Measurements from ENCODE around the gene IL1RL2.

IL1RL2 gene

GRCh38 chr2:102186791-102187495, at the start of gene IL1RL2:
TSS of gene IL1RL2 (plus strand) at chr2:102187023. CDS start at chr2:102187868, 845 bp downstream.
- DNase-seq (ENCODE audit: low spot score): no peak

- no peak for DNase-seq (ENCODE audit: low spot score)
Measured at GRCh38 chr2:102137138-102137537, 49.7 kb upstream of the IL1RL2 start.

GRCh38 chr2:102138331-102138730, 48.5 kb upstream of the IL1RL2 start:
- no peak for DNase-seq (ENCODE audit: low spot score)

- no peak for DNase-seq (ENCODE audit: low spot score)
Measured at GRCh38 chr2:102139851-102140250, 47.0 kb upstream of the IL1RL2 start.

GRCh38 chr2:102140377-102140776, 46.4 kb upstream of the IL1RL2 start:
- DNase-seq (ENCODE audit: low spot score): no peak

DNA sequence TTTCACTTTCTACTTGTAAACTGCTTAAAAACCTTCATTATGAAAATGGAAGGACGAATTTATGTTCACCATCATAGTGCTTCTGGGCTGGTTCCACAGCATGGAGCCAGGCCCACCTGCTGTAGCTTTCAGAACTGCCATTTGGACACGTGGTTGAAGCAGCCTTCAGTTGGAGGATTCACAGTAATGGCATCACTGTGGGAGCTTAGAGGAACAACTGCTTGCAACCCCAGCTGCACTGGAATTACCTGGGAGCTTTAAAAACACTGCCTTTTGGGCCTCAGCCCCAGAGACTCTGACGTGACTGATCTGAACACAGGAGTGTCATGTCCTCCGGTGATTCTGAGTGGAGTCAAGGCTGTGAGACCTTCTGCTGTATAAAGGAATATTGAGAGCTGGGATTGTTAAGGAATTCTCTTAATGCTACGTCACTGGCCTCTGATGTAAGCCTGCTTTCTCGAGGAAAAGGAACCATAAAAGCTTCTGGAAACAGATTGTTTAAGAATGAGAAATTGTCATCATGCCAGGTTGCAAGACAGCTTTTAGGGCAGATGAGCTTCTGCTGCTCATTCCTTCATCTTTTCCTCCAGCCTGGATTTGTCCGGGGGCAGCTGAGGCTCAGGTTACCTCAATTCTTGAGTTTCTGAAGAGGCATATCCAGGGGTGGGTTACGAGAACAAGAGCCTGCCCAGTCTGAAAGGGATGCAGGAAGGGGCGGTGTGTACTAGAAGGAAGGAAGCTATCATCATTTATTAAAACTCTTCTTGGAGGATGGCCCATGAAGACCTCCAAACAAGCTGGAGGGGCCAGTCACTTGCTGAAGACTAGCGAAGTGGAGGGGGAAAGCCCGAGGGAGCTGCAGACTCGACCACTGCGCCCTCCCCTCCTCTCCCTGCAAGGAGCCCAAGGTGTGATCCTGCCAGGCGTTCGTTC, 45.5 kb upstream of the IL1RL2 start:
- DNase-seq (ENCODE audit: low spot score): no peak

DNA sequence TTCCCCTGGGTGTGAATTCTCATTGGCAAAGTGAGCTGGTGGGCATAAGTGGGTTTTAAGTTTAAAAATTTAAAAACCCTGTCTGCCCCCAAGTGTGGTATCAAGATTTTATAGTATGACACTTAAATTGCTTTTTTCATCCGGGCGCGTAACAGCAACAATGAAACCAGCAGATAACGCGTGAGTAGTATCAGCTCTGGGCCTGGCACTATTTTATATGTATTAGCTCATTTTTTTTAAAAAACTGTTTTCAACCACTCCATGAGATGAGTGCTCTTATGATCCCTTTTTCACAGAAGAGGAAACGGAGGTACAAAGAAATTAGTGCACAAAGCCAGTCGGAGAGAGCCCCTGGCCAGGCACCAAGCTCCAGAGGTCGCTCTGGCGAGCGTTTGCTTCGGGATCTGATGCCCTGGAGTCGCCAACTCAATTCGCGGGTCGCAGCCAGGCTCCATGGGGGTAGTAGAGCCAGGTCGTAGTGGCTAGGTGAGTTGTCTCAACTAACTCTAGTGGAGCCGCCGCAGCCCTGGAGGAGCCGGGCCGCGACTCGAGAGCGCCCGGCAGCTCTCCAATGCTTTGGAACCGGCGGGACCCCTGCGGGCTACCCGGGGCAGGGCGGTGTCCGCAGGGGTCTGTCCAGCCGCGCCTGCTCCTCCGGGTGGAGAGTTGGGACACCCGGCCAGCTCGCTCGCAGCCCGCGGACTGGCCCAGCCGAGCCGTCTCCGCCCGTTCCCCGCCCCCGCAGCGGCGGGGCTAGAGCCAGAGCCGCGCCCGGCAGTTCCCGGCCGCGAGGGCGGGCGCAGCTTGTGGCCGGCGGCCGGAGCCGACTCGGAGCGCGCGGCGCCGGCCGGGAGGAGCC, 44.6 kb upstream of the IL1RL2 start, which contains the start of gene IL1R1:
IL1R1 (plus strand) TSS at position 777 of the 859 bp plus-strand sequence. CDS start 14,979 bp downstream, outside the sequence.
- no peak for DNase-seq (ENCODE audit: low spot score)

GRCh38 chr2:102142829-102143449, 43.9 kb upstream of the IL1RL2 start:
- no peak for DNase-seq (ENCODE audit: low spot score)

- no peak for DNase-seq (ENCODE audit: low spot score)
Measured at GRCh38 chr2:102143450-102143985, 43.3 kb upstream of the IL1RL2 start.

DNA sequence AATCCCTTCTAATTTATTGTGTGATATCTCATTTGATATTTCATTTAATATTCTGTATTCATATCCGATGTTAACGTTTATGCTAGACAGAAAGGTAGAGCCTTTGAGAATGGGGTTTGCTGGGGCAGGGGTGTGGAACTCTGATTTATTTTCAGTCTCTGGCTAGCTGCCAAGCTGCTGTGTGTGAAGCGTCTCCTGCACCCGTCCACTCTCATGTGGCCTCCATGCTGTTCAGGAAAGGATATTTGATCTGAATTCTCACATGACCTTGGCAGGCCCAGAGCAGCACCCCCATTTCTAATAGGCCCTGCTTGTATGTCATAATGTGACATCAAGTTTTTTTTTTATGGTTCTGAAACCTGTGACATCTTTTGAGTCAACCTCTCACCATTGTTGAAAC, 42.7 kb upstream of the IL1RL2 start:
- DNase-seq (ENCODE audit: low spot score): no peak

DNA sequence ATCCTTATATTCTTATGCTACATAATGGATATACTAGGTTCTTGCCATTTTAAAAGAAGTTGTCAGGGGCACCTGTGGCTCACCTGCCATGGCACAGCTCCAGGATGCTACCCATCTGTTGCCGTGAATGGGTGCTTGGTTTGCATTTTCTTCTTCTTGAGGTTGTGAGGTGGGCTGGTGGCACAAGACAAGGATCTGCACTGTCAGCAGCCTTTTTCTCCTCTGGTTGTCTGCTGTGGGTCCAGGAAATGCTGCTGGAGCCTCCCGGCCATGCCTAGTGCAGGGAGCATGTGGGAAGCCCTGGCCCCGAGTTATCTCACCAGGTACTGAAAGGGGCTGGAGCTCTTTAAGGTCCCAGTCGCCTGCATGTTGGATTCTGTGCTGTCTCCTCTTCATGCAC, 41.7 kb upstream of the IL1RL2 start:
- no peak for DNase-seq (ENCODE audit: low spot score)

DNA sequence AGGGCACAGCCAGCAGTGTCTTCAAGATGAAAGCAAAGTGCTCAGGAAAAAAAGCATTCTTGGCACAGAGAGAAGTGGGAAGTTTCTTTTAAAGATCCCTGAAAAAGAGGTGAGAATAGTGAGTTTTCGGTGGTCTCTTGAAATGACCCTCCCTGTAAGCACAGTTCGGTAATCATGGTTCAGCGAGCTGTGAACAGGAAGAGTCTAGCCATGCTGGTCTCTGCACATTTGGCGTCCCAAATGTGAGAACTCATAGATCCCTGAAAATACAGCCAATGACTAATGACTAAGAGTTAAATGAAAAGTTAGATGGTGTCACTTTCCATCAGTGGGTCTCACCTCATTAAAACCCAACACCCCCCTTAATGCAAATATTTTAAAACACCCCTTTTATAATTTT, 40.9 kb upstream of the IL1RL2 start:
- DNase-seq (ENCODE audit: low spot score): no peak

DNA sequence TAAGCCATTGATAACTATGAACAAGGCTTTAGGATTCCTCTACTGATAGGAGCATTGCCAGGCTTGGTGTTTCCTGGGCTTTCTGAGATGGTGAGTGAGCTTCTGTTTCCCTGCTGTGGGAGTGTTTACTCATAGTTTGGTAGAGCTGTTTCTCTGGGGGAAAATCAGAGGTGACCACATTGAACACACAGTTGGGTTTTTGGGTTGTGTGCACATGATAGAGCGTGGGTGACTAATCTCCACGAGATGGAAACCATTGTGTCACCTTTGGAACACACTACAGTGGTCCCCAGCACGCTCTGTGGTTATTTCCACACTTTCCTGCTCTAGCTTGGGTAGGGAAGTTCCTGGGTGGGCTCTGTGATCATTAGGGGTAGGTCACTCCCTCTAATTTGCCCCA, 38.9 kb upstream of the IL1RL2 start:
- DNase-seq (ENCODE audit: low spot score): no peak

- DNase-seq (ENCODE audit: low spot score): no peak
Measured at GRCh38 chr2:102149243-102149642, 37.6 kb upstream of the IL1RL2 start.

DNA sequence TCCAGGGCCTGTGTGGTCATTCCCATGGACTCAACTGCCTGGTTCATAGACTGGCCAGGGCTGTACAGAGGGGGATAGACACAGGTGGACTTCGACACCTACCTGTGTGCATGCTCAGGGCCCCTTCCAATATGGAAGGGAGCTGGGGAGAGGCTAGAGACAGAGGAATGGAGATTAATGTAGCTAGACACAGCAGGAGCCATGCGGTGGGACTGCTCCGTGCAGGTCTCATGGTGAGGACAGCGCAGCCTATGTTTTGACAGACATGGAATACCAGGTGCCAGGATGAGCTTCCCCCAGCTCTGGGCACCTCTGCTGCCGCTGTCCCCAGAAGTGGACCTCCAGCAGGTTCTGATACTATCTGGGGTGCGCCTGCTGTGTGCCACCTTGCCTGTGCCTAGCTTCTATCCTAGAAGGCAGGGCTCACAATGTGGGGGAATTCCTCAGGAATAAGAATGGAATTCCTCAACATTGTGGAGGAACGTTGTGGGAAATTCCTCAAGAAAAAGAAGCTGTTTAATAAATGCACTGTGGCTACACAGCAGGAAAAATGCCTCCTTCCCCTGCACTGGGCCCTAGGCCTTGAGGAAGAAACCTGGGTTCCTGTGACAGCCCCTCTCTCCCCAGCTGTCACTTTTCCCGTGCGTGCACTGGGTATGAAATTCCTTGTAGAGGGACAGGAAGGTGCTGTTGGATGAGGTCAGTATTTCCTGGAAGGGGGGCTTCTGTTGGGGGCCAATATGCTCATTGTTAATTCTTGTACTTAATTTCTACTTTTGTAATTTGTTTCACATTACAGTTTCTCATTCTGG, 37.0 kb upstream of the IL1RL2 start:
- no peak for DNase-seq (ENCODE audit: low spot score)

DNA sequence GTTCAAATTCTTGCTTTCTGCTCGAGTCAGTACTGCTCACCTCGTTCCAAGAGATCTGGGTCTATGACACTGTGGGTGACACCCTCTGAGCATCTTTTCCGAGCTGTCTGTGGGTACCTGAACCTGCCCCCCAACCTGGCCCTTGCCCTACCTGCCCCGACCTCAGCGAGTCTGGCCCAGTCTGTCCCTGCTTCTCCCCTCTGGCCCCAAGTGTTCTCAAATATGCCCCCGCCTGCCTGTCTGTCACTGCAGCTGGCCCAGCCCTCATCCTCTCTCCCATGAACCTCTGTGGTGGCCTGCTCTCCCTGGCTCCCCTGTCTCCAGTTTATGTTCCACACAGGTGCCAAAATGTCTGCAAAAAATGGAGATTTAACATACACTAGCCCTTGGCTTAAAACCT, 32.5 kb upstream of the IL1RL2 start:
- DNase-seq (ENCODE audit: low spot score): no peak

GRCh38 chr2:102154946-102155702, 31.7 kb upstream of the IL1RL2 start:
- DNase-seq (ENCODE audit: low spot score): no peak

DNA sequence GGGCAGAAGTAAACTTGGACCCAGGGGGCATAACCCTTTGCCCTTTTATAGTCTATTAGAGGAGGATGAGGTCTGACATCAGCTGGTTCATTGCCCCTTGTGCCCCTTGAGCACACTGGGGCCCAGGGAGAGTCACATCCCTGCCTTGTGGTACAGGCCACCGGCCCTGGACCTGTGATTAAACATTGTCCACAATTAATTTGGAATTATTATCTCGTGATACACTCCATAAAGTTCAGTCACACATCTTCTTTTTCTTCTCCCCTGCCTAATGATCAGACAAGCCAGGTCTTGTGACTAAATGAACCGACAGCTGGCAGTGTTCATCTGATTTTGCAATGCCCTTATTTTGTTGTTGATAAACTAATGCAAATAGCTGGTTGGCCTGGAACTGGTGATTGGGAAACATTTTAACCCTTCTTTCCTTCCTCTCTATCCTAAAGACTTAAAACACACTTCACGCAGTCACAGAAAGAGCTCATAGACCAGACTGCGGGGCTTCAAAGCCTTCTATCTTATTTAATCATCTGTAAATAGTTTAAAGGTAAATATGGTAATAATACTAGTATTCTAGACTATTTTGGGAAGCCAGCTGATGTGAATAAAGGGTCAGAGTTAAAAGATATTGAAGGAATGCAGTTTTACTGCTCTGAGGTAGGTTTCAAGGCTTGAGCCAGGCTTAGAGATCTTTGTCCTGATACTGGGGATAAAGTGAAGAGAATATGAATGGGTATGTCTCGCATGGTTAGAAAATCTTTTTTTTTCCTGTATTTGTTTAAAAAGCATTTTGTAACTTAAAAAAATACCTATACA, 30.9 kb upstream of the IL1RL2 start:
- DNase-seq (ENCODE audit: low spot score): no peak
